GM19438 (cell line): ENCODE results near the gene MS4A4A.
"Not testable (repeated sequence)": the region's sequence is repeated elsewhere in the genome, so short reads cannot be mapped to it uniquely, and the experiment has no call there.

Experiments
- ATAC-seq: cut with Tn5 transposase; IDR thresholded peaks from one replicate; pipeline ENCODE4 v1.9.1; 2021; ENCODE audit warnings: low read depth; ENCODE audit not compliant: unreplicated experiment

The MS4A4A gene

DNA sequence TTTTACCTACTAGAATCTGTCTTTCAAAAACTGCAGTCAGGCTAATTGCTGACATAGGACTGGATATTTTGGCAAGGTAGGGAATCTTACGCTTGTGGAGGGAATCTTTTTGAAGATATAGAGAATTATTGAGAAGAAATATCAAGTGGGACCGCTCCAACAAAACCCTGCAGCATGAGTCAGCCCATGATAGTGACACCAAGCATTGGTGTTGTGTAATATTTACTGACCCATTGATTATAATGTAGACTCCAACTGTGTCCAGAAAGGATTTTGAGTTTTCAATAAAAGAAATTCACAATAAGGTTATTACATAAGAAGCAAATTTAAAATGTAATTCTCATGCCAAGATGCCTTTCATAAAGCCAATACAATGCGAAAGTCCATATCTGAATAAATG is 20.7 kb downstream of the MS4A4A start:
- ATAC-seq = no peak

DNA sequence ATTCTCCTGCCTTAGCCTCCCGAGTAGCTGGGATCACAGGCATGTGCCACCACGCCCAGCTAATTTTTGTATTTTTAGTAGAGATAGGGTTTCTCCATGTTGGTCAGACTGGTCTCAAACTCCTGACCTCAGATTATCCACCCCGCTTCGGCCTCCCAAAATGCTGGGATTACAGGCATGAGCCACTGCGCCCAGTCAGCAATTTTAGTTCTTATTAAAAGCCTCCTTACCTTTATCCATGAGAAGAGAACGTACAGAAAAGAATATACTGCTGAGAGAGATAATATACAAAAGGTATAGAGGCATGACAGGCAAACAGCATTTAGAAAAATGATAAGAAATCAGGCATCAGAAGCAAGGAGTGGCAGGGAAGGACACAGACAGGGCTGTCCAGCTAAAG is 21.4 kb downstream of the MS4A4A start:
- ATAC-seq = not testable (repeated sequence)

DNA sequence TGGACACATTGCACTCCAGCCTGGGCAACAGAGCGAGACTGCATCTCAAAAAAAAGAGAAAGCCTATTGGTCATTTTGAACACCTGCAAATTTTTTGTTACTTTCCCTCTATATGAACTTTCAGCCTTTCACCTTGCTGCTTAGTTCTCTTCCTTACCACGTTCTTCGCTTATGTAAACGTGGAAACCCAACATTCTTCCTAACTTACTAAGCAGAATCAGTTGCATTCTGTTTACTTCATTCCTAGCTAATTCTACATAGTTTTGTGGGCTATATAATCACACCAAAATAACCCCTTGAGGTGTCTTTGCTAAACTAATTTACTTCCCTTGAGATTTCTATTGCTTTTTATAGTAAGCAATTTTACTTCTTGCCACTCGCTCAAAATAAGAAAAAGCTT is 23.2 kb downstream of the MS4A4A start:
- ATAC-seq = no peak

DNA sequence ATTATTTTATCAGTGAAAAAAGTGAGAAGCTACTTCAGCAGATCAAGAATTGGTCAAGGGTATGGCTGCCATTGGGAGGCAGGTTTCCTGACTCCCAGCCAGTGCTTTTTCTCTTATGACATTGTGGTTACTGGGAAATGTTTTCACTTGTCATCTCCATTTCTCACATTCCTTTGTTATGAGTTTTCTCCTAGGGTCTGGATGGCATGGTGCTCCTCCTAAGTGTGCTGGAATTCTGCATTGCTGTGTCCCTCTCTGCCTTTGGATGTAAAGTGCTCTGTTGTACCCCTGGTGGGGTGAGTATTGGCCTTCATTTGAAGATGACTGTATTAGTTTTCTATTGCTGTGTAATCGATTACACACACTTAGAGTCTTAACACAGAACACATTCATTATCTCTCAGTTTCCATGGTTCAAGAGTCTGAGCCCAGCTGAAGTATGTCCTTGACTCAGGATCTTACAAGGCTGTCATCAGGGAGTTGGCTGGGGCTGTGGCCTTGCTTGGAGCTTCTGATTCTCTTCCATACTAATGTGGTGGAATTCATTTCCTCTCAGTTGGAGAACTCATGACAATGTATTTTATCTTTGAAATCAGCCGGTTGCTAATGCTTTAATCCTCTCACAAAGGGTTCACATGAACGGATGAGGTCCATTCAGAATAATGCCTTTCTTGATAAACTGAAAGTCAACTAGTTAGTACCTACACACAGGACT is 25.6 kb downstream of the MS4A4A start:
- no peak for ATAC-seq

DNA sequence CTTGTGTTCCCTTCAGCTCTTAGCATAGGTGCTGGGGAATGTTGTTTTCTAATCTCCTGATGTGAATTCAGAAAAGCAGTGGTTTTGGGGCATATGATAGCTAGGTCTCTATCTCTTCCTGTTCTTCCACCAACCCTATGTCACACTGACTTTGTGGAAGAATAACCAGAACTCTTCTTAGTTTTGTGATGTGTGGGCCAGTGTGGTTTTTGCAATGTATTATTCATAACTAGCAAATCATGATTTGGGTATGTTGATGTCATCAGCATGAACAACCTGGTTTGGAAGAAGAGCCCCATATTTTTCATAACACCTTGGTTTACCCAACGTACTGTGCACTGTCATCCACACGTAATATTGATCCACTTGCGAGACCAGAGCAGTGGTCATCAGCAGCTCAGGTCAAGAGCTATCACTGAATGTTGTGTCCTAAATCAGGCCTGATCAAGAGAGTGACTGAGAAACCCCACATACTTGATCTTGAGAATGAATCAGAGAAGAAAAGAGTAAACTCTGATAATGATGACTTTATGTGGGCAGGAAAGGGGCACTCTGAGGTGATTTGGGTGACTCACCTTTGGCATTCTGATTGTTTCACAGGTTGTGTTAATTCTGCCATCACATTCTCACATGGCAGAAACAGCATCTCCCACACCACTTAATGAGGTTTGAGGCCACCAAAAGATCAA is 27.2 kb downstream of the MS4A4A start:
- no peak for ATAC-seq

DNA sequence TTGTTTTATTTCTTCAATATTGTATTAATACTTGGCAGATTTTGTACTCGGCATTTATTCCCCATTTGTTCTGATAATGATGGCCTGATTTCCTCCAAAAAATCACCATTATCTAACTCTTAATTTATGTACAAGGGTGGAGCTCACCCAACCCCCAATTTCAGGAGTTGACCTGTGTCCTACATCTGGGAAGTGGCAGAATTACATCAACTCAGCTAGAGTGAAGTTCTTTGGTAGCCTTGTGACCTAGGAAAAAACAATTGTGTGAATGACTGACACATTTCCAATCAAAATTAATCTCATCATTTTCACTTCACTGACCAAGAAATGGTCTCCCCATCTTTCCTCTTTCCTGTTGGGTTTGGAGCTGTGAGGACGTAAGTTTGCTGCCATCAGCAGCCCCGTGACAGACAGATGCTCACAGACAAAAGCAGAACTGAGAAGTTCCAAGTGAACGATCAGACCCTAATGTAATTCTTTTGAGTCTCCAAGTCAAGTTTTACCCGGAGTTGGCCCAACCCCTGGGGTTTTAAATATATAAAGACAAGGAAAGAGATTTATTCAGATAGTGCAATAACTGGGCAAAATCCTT is 30.0 kb downstream of the MS4A4A start:
- peak; percentile 55 for ATAC-seq

DNA sequence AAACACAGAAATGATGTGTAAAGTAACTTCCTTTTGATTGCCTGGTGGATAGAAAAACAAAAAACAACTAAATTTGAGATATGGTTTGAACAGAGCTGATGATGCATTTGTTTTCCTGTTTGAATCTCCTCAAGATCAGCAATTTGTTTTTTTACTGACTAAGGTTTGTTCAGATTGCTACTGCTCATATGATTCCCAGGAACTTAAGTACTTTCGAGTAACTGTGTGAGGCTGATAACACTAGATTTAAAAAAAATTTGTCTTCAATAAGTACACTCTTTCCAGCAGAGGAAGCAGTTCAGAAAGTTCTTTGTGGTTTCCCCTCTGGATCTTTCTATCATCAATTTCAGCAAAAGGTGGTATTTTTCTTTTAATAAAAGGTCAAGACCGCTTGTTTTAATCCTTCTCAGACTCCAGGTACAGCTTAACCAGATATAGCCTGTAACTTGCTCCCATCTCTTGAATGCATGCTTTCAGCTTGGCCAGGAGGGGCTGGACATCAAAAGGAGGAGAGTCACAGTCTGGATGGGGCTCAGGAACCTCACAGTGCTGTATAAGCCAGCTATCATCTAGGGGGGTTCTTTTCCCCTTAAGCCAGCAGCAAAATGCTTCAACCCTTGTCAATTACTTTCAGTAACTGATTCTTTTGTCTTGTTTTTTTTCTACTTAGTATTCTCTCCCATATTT is 34.3 kb downstream of the MS4A4A start:
- ATAC-seq = no peak

DNA sequence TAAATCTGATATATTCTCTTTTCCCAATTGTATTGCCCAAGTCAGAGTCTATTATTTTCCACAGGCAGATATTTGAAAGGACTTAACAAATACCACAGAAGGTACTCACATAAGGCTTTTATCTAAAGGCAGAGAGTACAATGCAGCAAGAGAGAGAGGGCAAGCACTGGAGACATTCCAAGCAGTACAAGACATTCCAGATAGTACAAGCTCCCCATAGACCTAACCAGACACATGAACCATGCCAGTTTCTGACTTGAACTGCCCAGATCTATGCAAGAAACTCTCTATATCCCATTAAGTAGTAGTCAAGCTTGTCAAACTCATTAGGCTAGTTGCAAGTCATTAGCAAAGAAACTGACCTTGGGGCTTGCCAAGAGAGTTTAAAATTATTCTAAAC is 35.4 kb downstream of the MS4A4A start:
- no peak for ATAC-seq

DNA sequence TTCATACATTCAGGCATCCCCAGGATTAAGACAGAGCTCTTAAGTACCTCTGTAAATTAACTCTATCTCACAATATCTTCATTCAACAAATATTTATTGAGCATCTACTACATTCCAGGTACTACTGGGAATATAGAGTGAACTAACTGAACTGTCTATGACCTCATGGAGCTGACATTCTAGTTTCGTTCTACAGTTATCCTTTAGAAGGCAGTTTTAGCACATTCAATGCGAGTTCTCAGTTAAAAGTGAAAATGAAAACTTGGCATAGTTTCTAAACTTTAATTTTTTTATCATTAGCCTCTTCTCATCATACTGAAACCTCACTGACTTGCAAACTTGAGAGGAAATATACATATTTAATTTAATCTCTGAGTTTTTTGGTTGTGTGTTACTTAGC is 35.9 kb downstream of the MS4A4A start:
- ATAC-seq = no peak

DNA sequence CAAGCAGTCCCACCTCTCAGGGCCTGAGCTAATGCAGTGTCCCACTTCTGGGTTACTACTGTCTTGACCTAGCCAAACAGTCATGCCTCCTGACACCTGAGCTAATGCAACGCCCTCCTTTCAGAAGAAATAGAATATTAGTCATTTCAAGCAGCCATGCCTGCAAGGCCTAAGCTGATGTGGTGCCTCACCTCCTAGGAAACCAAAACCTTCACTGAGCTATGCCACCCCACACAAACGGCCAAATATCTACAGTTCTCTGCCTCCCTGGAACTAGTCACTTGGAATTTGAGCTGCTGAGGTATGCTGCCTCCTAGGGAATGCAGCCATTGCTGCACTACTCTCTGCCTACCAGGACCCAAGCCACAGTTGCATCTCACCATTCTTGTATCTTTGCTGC is 38.3 kb downstream of the MS4A4A start:
- no peak for ATAC-seq

DNA sequence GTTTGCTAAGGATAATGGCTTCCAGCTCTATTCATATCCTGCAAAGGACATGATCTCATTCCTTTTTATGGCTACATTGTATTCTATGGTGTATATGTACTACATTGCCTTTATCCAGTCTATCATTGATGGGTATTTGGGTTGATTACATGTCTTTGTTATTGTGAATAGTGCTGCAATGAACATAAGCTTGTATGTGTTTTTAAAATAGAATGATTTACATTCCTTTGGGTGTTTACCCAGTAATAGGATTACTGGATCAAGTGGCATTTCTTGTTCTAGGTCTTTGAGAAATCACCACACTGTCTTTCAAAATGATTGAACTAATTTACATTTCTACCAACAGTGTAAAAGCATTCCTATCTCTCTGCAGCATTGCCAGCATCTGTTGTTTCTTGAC is 40.6 kb downstream of the MS4A4A start:
- no peak for ATAC-seq

DNA sequence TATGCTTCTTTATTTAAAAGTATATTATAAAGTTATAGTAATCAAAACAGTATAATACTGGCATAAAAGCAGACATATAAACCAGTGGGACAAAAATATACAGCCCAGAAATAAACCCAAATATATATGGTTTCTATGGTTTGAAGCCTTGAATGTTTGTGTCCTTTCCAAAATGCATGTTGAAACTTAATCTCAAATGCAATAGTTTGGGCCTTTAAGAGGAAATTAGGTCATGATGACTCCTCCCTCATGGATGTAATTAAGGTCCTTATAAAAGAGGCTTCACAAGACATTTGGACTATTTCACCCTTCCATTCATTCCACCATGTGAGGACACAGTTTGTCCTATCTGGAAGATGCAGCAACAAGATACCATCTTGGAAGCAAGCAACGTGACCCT is 46.5 kb downstream of the MS4A4A start, which contains the start of gene MS4A6E:
Gene MS4A6E (plus strand): TSS at position 301 of the 400 bp plus-strand sequence. CDS start 7,641 bp downstream, outside the sequence.
- ATAC-seq = no peak

DNA sequence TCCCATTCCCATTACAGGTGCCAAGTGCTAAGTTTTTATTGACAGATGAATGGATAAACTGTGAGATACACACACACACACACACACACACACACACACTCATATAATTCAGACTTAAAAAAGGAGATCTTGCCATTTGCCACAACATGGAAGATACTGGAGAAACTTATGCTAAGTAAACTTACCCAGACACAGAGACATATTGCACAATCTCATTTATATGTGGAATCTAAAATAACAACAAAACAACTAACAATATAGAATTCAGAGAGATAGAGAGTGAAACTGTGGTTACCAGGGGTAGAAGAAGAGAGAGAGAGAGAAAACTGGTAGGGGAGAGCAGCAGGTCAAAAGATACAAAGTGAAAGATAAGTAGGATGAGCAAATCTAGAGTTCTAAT is 48.0 kb downstream of the MS4A4A start:
- ATAC-seq = no peak

DNA sequence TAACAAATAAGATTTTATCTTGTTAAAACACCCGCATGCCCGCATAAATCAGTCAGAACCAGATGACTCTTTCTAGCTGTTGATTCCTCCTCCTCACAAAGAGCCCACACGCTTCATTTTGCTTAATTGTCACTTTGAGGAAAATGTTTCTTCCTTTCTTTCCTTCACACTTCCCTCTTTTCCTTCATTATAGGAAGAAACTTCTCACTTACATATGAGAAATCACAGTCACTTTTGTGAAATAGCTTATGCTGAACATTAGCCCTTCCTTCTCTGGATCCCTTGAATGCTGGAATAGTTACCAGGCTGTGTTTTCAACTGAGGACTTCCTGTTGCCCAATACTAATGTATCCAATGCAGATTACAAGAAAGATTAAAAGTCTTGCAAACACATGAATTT is 52.4 kb downstream of the MS4A4A start:
- no peak for ATAC-seq

DNA sequence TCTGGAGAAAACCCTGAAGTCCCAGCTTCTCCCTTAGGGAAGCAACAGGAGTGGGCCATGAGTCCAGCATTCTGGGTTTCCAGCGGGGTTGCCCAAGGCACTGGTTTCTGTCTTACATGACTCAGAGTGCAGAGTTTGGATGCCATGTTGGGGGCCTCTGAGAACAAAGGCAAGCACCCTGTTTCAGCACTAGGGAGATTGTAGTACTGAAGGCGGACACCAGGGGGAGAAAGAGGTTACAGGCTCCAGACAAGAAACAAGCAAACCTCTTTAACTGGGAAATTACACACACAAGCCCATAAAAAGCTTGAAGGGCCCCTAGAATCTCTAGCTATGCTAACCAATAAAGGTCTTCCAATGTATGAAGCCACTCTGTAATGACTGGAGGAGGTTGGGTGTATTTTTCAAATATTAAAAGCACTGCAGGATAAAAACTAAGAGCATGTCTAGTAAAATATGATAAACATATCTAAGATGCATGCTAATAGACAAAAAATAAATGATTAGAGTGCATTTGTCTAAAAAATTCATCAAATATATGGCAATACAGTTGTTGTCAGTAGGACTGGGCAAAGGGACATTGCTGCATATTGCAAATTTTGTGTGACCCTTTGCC is 53.6 kb downstream of the MS4A4A start:
- peak; percentile 70 for ATAC-seq

DNA sequence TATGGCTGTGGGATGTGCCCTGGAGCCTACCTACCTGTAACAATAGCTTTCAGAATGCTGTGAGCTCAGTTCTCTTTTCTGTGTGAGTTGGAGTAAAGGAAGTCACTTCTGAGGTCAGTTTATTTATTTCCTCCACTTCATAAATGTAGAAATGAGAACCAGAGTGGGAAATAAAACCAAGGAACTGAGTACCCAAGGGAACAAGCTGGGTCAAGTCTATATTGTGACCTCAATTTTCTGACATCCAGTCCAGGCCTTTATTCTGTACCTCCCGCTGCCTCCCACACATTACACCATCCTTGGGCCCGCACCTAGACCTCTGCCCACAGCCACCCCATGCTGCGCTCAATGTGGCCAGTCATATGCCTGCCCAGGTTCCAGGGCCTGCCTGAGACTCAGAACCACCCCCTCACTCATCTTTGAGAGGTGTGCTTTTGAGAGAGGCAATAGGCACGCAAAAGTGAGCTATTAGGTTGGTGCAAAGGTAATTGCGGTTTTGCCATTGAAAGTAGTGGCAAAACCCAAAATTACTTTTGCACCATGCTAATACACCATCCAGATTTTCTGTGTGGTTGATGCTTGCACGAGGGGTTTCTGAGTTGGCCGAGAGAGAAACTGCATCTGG is 56.4 kb downstream of the MS4A4A start:
- ATAC-seq = no peak

DNA sequence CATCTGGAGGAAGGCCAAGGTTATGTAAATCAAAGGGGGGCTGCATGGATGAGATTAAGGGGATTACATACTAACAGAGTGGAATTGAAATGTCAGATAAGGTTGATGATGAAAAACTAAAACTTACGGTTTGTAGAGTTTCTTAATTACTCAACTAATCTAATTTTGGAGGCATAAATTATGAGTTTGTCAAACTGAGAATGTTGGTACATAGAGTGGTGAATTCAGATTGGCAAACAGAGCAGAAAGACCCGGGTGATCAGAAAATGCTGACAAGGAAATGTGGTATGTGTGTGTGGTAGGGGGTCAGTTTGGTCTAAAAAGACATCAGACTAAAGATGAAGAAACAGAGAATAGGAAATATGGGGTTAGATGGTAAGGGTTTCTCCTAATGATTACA is 57.6 kb downstream of the MS4A4A start:
- ATAC-seq = no peak

DNA sequence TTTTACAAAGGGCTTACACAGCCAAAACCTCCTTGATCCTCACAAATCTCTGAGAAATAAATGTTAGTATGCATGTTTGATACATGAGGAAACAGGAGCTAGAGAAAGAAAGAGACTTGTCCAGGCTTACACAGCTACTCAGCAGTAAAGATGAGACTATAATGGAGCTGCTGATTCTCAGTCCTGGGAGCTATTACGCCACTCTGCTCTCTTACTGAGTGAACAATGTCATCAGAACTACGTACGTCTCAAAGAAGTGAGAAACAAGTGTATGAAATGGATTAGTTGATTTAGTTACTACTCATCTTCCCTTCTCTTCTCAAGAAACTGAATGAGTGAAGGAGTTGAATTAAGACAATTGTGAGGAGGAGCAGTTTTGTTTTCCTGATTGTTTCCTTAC is 58.9 kb downstream of the MS4A4A start:
- no peak for ATAC-seq

DNA sequence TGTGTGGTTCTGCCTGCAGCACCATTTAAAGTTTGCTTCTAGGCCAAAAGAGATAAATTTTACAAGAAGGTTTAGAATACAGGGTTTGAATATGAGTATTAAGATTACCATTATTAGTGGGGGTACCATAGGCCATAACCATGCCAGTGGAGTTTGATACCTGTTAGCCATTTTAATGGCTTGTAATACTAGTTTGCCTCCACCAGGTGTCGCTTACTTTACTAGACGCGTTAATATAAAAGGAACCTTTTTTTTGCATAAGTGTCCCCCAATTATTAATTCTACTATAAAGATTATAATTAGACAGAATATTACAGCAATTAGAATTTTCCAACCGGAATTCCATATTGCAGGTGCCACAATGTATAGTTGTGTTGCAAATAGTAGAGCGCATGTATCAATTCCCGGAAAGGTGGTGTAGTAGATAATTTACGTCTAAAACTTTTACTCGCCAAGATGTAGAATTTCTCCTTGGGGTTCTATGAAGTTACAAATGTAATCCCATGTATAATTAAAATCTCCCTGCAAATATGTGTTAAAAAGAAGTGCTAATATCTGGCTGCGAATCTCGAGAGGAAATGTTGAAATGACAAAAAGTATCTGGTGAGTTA is 62.7 kb downstream of the MS4A4A start:
- ATAC-seq = no peak

DNA sequence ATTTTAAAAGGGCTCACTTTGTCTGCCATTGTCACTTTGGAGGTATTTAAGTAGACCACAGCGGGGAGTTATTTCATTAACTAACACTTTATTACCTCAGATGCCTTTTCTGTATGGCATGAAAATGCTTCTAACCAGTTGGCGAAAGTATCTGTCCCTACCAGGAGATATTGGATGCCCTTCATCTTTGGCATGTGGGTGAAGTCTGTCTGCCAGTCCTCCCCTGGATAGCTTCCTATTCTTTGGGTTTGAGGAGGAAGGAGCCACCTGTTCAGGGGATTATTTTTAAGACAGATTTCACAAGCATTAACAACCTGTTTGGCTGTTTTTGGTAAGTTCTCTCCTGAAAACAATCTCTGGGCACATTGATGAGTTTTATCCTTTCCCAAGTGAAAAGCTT is 63.7 kb downstream of the MS4A4A start:
- no peak for ATAC-seq
